OCI-M1 (cell line): ENCODE data around the gene COL25A1.
"Not testable (repeated sequence)": the region's sequence is repeated elsewhere in the genome, so short reads cannot be mapped to it uniquely, and the experiment has no call there.

ENCODE experiments used
- DNase-seq: peaks from one replicate; lab custom pipeline; 2025; lab: John Stamatoyannopoulos, UW

Gene COL25A1

GRCh38 chr4:109166586-109166985 is 135.9 kb downstream of the COL25A1 start:
- no peak for DNase-seq

GRCh38 chr4:109166126-109166525 is 136.3 kb downstream of the COL25A1 start:
- DNase-seq, result no peak

GRCh38 chr4:109164011-109164410 is 138.4 kb downstream of the COL25A1 start:
- no peak for DNase-seq

DNA sequence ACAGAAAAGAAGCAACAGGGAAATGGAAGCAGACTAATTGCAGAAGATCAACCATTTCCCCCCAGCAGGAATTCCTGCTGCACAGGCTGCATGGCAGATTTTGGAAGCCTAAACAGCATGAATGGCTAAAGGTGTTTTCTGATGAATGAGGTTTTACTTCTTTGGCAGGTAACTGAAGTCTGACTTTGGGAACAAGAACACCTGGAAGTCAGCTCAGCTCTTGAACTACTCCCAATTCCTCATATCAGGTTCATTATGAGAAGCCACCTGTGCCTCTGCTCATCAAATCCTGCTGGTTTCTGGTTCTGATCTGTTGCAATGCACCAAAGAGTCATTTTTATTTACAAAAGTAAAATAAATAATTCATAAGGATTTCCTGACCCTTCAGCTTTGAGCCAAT is 139.0 kb downstream of the COL25A1 start:
- DNase-seq, result no peak

- no peak for DNase-seq
Measured at GRCh38 chr4:109162759-109163158, 139.7 kb downstream of the COL25A1 start.

DNA sequence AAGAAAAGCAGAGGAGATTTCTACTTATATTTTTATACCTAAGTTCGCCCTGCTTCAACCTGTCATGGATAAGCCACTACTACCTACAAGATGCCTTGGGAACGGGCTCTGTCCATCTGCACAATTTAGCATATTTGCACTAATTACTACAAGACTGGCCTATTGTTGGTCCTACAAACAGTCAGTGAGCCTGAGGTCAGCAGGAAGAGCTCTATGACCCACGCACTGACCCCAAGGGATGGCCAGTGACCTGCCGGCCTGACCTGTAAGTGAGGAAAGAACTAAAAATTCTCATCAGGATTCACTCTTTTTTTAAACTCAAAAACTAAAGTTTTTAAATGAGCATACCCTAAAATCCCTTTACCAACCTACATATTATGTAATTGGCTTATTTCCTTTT is 142.0 kb downstream of the COL25A1 start:
- DNase-seq, result no peak

- DNase-seq, result no peak
Measured at GRCh38 chr4:109157696-109158095, 144.8 kb downstream of the COL25A1 start.

- DNase-seq, result no peak
Measured at GRCh38 chr4:109157205-109157604, 145.3 kb downstream of the COL25A1 start.

- DNase-seq, result no peak
Measured at GRCh38 chr4:109156356-109156755, 146.1 kb downstream of the COL25A1 start.

DNA sequence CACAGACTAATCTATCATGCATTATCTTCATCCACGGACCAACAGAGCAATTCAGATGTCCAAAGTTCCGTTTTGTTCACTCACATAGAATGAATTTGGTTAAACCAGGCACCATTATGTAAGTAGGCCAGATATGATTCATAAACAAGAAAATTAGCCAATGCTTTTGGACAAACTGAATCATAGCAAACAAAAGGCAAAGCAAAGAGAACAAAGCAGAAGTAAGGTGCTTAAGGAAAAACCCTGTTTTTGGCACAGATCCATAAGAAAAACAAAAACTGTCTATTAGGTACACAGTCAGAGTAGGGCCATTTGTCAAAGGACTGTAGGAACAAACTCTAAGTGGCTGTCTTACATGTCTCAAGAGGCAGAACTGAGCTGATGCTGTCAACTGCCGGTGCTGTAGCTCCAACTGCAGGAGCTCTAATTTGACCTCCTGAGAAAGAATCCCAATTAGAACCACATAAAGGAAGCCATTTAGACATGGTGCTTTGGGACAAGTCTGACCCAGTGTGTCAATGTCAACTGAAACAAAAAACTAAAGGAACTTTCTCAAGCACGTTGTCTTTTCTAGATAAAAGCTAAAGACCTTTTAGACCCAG is 146.7 kb downstream of the COL25A1 start:
- no peak for DNase-seq

- no peak for DNase-seq
Measured at GRCh38 chr4:109155084-109155483, 147.4 kb downstream of the COL25A1 start.

GRCh38 chr4:109154424-109154823 is 148.0 kb downstream of the COL25A1 start:
- no peak for DNase-seq

DNA sequence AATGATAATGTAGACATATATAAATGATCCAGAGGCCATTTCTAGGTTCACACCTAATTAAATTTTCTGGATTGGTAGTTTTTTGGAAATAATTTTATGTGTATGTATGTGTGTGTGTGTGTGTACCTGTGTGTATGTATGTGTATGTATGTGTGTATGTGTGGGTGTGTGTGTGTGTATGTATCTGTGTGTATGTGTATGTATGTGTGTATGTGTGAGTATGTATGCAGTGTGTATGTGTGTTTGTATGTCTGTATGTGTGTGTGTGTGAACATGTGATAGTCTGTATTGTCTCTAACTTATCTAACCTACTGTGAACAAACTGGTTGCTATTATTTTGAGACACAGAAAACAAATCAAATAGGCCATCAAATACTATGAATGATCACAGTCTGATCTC is 152.6 kb downstream of the COL25A1 start:
- no peak for DNase-seq

GRCh38 chr4:109148577-109149075 is 153.8 kb downstream of the COL25A1 start:
- peak; percentile 45 for DNase-seq

DNA sequence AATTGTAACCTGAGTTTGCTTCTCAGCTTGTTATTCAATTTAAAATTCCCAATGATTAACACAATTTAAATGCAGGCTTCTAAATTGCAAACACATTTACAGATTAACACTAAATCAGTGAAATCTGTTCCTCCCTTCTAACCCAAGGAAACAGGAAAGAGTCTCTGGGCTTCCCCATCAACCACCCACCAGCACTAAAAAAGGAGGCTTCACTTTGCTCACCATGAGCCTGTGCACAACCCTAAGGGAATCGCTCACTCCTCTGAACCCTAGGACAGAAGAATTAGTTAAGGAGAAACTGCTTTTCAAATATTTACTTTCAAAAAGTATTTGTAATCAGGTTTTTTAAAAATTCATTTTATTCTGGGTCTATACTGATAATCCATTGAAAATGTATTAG is 155.3 kb downstream of the COL25A1 start:
- DNase-seq, result no peak

DNA sequence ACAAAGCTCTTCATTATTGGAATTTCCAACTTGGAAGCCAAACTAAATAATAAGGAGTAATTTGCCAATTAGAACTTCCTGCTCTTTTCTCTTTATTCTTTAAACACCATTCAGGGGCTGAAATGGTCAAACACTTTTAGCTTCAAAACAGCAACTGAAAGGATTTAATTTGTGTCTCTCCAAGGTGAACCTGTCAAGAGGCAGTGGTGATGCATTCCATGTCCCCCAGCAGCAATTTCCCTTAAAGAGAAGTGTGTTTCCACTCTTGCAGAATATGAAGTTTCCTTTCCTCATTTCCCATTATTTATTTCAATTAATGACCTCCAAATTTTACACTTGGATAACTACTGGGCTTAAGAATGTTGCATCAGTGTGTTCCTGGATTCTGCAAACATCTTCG is 156.0 kb downstream of the COL25A1 start:
- no peak for DNase-seq

GRCh38 chr4:109138125-109138524 is 164.3 kb downstream of the COL25A1 start:
- not testable (repeated sequence) for DNase-seq

GRCh38 chr4:109134921-109135320 is 167.5 kb downstream of the COL25A1 start:
- DNase-seq, result peak; percentile 77

DNA sequence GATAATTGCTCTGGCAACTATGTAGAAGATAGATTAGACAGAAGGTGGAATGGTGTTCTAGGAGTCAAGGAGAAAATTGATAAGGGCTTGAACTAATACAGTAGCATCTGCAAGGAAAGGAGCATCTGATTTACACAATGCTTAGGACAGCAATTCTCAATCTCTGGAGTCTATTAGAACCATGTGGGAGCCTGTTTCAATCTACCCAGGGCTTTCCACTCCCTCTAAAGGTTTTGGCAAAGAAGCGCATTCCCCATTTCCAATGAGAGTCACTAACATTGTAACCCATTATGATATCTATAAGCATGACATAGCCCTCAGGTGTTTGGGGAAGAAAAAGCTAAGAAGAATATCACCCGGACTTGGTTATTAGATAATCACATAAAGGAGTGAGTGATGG is 168.2 kb downstream of the COL25A1 start:
- no peak for DNase-seq

GRCh38 chr4:109131559-109131958 is 170.9 kb downstream of the COL25A1 start:
- no peak for DNase-seq

- peak; percentile 70 for DNase-seq
Measured at GRCh38 chr4:109128589-109128988, 173.9 kb downstream of the COL25A1 start.

- peak; percentile 71 for DNase-seq
Measured at GRCh38 chr4:109127866-109128265, 174.6 kb downstream of the COL25A1 start.

DNA sequence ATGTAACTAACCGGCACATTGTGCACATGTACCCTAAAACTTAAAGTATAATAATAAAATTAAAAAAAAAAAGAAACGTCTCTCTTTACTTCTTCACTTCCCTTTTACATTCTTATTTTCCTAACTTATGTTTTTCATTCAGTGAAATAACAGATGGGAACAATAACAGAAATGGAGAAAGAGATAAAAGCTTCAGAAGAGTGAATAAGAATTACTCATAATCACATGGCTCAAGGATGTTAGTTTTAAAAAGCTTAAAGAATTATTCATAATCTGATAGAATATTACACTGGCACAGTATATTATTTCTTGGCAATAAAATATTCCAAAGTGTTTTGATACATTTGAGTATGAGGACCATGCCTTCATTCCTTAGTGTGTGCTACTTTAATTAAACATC is 175.6 kb downstream of the COL25A1 start:
- DNase-seq, result peak; percentile 38

- DNase-seq, result peak; percentile 76
Measured at GRCh38 chr4:109125084-109125483, 177.4 kb downstream of the COL25A1 start.
